ENCODE data around the gene MOB3A.
"Not testable (repeated sequence)": the region's sequence is repeated elsewhere in the genome, so short reads cannot be mapped to it uniquely, and the experiment has no call there.

The MOB3A gene

GRCh38 chr19:2096034-2096479 lies at the start of gene MOB3A:
Gene MOB3A (minus strand): TSS chr19:2096326. CDS start chr19:2078560, 17,766 bp downstream.
- peak; percentile 85 to 90 (median 88) for DNase-seq

DNA sequence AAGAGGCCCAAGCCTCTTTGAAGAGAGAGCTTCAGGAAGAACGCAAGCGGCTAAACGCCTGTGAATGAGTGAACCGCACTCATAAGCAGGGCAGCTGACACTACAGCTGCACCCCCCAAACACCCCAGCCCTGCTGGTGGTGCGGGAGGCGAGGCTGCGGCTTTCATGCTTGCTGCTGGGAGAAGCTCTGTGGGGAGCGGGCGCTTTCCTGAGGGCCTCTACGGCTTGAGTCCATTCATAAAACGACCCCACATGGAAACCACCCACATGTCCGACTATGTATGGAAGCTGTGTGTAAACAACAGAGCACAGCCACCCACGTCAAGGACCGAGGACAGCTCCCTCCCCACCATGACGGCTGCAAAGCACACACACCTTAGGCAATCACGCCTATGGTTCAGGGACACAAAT lies 49.7 kb upstream of the MOB3A start:
- DNase-seq = no peak

GRCh38 chr19:2144190-2144589 lies 48.1 kb upstream of the MOB3A start:
- DNase-seq = no peak

DNA sequence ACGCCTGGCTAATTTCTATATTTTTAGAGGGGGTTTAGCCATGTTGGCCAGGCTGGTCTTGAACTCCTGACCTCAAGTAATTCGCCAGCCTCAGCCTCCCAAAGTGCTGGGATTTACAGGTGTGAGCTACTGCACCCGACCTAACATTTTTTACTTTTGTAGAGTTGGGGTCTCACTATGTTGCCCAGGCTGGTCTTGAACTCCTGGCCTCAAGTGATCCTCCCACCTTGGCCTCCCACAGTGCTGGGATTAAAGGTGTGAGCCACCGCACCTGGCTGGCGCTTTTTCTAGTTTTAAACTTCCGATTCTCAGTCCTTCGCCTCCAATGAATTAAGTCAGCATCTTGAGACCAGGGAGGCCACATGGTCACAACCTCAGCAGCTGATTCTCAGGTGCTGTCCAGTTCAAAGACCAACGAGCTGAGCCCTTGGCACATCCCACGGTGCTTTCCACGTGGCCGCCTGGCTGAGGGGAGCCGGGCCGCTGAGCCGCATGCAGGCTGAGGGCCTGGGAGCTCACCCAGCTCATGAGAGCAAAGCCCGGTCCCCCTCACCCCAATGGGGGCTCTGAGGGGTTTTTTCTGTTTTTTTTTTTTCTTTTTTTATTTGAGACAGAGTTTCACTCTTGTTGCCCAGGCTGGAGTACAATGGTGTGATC lies 46.2 kb upstream of the MOB3A start:
- no peak for DNase-seq

GRCh38 chr19:2140138-2140569 lies 44.0 kb upstream of the MOB3A start:
- DNase-seq = no peak

GRCh38 chr19:2139385-2140137 lies 43.4 kb upstream of the MOB3A start:
- DNase-seq = no peak

GRCh38 chr19:2138061-2138728 lies 42.1 kb upstream of the MOB3A start:
- DNase-seq = no peak

DNA sequence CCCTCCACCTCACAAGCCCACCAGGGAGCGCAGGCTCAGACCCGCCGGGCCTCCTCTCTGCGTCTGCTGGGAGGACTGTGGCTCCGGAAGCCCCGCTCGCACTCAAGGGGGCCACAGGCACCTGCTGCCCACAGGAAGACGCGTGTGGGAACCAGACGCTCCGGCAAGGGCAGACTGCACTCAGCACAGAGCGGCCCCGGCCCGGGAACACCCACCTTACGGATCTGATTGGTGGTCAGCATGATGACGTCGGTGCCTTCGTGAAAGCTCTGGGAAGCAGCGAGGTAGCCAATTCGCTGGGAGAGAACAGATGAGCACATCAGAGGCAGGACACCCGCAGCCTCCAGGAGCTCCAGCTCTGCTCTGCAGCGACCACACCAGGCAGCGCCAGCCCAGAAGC lies 40.7 kb upstream of the MOB3A start:
- DNase-seq = no peak

GRCh38 chr19:2135474-2136402 lies 39.6 kb upstream of the MOB3A start:
- DNase-seq = no peak

- DNase-seq = no peak
Measured at GRCh38 chr19:2132731-2133490, 36.8 kb upstream of the MOB3A start.

DNA sequence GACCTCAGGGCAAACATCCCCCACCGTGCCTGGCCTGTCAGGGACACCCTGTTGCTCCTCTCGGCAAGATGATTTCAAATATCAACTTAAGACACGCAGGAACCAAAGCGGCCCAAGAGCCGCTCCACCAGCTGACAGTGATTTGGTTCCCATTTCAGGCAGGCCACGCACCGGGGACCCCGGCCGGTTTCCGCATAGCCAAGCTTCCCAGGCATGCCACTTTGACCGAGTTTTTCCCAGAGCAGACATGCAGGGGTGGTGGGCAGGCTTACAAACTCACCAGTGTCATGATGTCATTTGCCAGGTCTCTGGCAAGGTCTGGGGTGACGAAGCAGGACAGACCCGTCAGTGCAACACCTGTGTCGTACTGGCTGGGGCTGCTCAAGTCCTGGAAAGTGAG lies 36.1 kb upstream of the MOB3A start:
- DNase-seq = no peak

GRCh38 chr19:2131012-2131975 lies 35.2 kb upstream of the MOB3A start:
- DNase-seq = not testable (repeated sequence)

- no peak for DNase-seq
Measured at GRCh38 chr19:2129892-2130770, 34.0 kb upstream of the MOB3A start.

DNA sequence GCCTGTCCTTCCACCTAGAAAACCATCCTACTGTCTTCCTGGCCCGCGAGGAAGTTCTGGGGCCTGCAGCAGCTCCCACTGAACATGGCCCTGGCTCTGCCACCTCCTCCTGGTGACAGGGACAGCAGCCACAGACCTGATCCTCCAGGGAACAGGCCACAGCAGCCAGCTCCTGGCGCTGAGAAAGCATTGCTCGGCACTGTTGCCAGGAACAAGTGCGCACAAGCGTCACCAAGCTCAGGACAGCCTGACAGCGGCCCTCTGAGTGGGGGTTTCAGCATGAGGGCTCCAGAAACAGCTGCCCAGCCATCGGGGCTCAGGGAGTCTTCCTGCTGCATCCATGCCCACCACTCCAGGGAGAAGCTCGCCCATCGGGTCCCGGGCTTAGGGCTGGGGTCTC lies 33.4 kb upstream of the MOB3A start:
- no peak for DNase-seq

GRCh38 chr19:2129022-2129421 lies 32.9 kb upstream of the MOB3A start:
- DNase-seq = no peak

DNA sequence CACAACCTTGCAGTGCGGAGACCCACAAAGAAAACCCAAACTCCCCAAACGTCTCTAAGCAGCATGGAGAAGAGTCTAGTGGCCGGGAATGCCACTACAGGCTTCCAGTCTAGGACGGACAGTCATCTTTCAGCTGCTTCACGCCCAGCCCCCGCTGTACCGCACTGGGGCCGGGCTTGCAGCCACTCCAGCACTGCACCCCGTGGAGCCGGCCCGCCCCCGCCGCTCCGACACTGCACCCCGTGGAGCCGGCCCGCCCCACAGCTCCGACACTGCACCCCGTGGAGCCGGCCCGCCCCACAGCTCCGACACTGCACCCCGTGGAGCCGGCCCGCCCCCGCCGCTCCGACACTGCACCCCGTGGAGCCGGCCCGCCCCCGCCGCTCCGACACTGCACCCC lies 32.1 kb upstream of the MOB3A start:
- DNase-seq = not testable (repeated sequence)

GRCh38 chr19:2127758-2128157 lies 31.6 kb upstream of the MOB3A start:
- DNase-seq = no peak

DNA sequence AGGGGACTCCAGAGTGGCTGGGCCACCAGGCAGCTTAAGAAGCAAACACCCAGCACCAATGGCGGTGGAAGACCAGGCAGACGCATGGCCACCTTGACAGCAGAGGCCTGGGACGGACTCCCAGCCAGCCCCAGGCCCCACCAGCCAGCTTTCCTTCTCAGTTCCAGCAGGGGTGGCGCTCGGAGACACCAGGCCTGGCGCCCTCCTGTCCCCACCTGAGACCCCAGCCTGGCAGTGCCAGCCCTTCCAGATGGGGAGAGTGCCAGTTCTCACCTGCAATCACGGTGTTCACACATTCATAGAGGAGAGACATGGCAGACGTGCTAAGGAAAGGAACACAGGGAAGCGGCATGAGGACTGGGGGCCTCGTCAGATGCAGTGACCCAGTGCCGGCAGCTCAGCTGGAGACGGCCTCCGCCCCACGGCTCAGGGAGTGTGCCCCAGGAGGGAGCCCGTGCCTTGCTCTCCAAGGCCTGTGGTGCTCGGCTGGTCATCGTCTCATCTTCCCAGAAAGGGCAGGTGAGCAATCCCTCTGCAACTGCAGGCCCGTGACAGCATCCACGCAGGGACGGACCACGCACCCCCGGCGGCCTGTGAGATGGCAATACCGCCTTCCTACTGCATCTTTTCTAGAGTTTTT lies 30.9 kb upstream of the MOB3A start:
- DNase-seq = no peak
